ENCODE data around the gene TARBP1.
A peak's percentile ranks its signal among the peaks of the same experiment; 100 is the strongest.
"Not testable (repeated sequence)": the region's sequence is repeated elsewhere in the genome, so short reads cannot be mapped to it uniquely, and the experiment has no call there.

The TARBP1 gene

GRCh38 chr1:234504251-234504650 lies 25.3 kb upstream of the TARBP1 start:
- not testable (repeated sequence) for FAIRE-seq

GRCh38 chr1:234503193-234504050 lies 24.4 kb upstream of the TARBP1 start:
- no peak for FAIRE-seq

- no peak for FAIRE-seq
These were observed 23.8 kb upstream of the TARBP1 start for GRCh38 chr1:234502785-234503184.

GRCh38 chr1:234500269-234500668 lies 21.3 kb upstream of the TARBP1 start:
- FAIRE-seq: no peak

- no peak for FAIRE-seq
These were observed 20.9 kb upstream of the TARBP1 start for GRCh38 chr1:234499943-234500245.

- no peak for FAIRE-seq
These were observed 20.4 kb upstream of the TARBP1 start for GRCh38 chr1:234499119-234499942.

- no peak for FAIRE-seq
These were observed 19.6 kb upstream of the TARBP1 start for GRCh38 chr1:234498448-234499118.

- no peak for FAIRE-seq
These were observed 18.6 kb upstream of the TARBP1 start for GRCh38 chr1:234497589-234497988.

GRCh38 chr1:234495231-234495990 lies 16.4 kb upstream of the TARBP1 start:
- no peak for FAIRE-seq

GRCh38 chr1:234494049-234494448 lies 15.1 kb upstream of the TARBP1 start:
- FAIRE-seq: no peak

- FAIRE-seq: no peak
These were observed 12.0 kb upstream of the TARBP1 start for GRCh38 chr1:234490793-234491479.

- no peak for FAIRE-seq
These were observed 10.7 kb upstream of the TARBP1 start for GRCh38 chr1:234489698-234490077.

GRCh38 chr1:234489007-234489697 lies 10.2 kb upstream of the TARBP1 start:
- FAIRE-seq: no peak

- FAIRE-seq: no peak
These were observed 9.4 kb upstream of the TARBP1 start for GRCh38 chr1:234488054-234489006.

- FAIRE-seq: peak; percentile 21
These were observed 8.2 kb upstream of the TARBP1 start for GRCh38 chr1:234486858-234487840.

- FAIRE-seq: no peak
These were observed 6.2 kb upstream of the TARBP1 start for GRCh38 chr1:234484991-234485739.

- FAIRE-seq: no peak
These were observed 5.2 kb upstream of the TARBP1 start for GRCh38 chr1:234484218-234484617.

- no peak for FAIRE-seq
These were observed 2.8 kb upstream of the TARBP1 start for GRCh38 chr1:234481771-234482170.
